H1 (cell line): ENCODE results near the gene LNX2.

ENCODE experiments used
- CTCF ChIP-seq, 3 experiments: IDR thresholded peaks; 1 replicate in 2 of 3; 2 replicates in 1 of 3; pipeline versions ENCODE4 v1.5.1 to v1.6.1; 2011; ENCODE audit warnings: low read length in 3 of 3, mild to moderate bottlenecking in 3 of 3, inconsistent platforms in 2 of 3, low read depth in 1 of 3, moderate library complexity in 1 of 3; ENCODE audit not compliant: insufficient read depth in 1 of 3; ENCODE audit errors: control extremely low read depth in 1 of 3
- KDM1A ChIP-seq: fragments of 200-600, 300-600 bp; sonication (generic); IDR thresholded peaks from 2 replicates; pipeline ENCODE4 v1.7.1; 2016; ENCODE audit warnings: mild to moderate bottlenecking, low read length, borderline replicate concordance

DNA sequence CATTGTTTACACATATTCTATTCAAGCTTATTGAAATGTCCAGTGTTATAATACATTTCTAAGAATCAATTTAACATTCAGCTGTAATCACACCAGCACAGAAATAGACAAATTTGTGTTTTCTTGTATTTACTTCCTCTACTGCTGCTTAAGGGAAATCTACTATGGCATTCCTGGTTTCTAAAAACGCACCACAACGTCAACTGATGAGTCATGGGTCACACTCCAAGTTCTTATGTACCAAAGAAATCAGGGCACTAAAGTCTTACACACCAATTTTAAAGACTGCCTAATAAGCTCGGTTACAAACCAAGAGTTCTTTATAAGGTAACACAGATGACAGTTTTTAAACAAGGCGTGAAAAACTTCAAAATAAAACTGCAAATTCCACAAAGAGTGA is 13.2 kb downstream of the LNX2 start:
- TF ChIP-seq KDM1A (no peak), CTCF (IDR thresholded peaks at IDR 0.05; ENCODE audit: control extremely low read depth in 1 of 3, insufficient read depth in 1 of 3, low read depth in 1 of 3, low read length in 3 of 3) (no peak)
